CD4-positive, alpha-beta T cell (primary cell): ENCODE measurements around the gene MYOF. TPM values are rescaled to one million over a fixed set of nuclear protein-coding genes. Genes with fewer than 3 reads are reported as not detected.

Experiments
- ATAC-seq: fragments of 200-7000 bp; cut with Tn5 transposase; one replicate; pipeline ENCODE4 v1.10.0; 2022; ENCODE audit warnings: mild to moderate bottlenecking; ENCODE audit not compliant: poor library complexity
- CTCF ChIA-PET: fragments of 350-600 bp; sonication (Branson Sonifier 250); formaldehyde crosslinking; loops from one replicate; lab custom pipeline; 2021; ENCODE audit warnings: antibody characterized with exemption, inconsistent platforms; lab: Charles Lee
- POLR2A ChIA-PET: fragments of 350-600 bp; sonication (Branson Sonifier 250); formaldehyde crosslinking; loops from one replicate; lab custom pipeline; 2021; ENCODE audit warnings: antibody characterized with exemption, inconsistent platforms; lab: Charles Lee
- DNase-seq, 14 experiments: peaks; one replicate each; pipeline ENCODE4 v3.0.0-alpha.2; 2013 to 2020; ENCODE audit warnings: mixed read lengths in 2 of 14
- H3K27ac ChIP-seq, 2 donors: one replicate each; pipeline versions ENCODE4 v1.5.1 to v1.7.0; 2013; ENCODE audit warnings: low read length in 2 of 2, low read depth in 1 of 2, mild to moderate bottlenecking in 1 of 2
- H3K27me3 ChIP-seq, 2 experiments: 1 replicate in 1 of 2; 2 replicates in 1 of 2; pipeline versions ENCODE4 v1.6.1 to v1.7.0; 2013; ENCODE audit warnings: low read length in 2 of 2, control low read depth in 1 of 2, mild to moderate bottlenecking in 1 of 2, moderate library complexity in 1 of 2; ENCODE audit not compliant: insufficient read depth in 2 of 2, control insufficient read depth in 1 of 2
- H3K36me3 ChIP-seq: one replicate; pipeline ENCODE4 v1.6.1; 2013; ENCODE audit warnings: low read length, control low read depth; ENCODE audit not compliant: insufficient read depth
- H3K4me1 ChIP-seq: one replicate; pipeline ENCODE4 v1.6.1; 2013; ENCODE audit warnings: low read length, control low read depth; ENCODE audit not compliant: insufficient read depth
- H3K4me3 ChIP-seq: one replicate; pipeline ENCODE4 v1.5.1; 2013; ENCODE audit warnings: mild to moderate bottlenecking, low read length, moderate library complexity
- H3K9me3 ChIP-seq, 2 experiments: 1 replicate in 1 of 2; 2 replicates in 1 of 2; pipeline versions ENCODE4 v1.6.1 to v1.7.0; 2013; ENCODE audit warnings: low read length in 2 of 2, mild to moderate bottlenecking in 2 of 2, control low read depth in 1 of 2, moderate library complexity in 1 of 2; ENCODE audit not compliant: control insufficient read depth in 1 of 2, insufficient read depth in 1 of 2
- H3K27ac Mint-ChIP-seq: one replicate; pipeline ENCODE4 v1.8.0; 2020; ENCODE audit warnings: mixed read lengths
- H3K27me3 Mint-ChIP-seq: one replicate; pipeline ENCODE4 v1.8.0; 2021; ENCODE audit warnings: mixed read lengths
- H3K36me3 Mint-ChIP-seq: one replicate; pipeline ENCODE4 v1.8.0; 2021; ENCODE audit warnings: low read depth, mixed read lengths
- H3K4me1 Mint-ChIP-seq: one replicate; pipeline ENCODE4 v1.8.0; 2021; ENCODE audit warnings: low read depth, mixed read lengths
- H3K4me3 Mint-ChIP-seq: one replicate; pipeline ENCODE4 v1.8.0; 2020; ENCODE audit warnings: mild to moderate bottlenecking, mixed read lengths
- H3K9me3 Mint-ChIP-seq: one replicate; pipeline ENCODE4 v1.8.0; 2020; ENCODE audit warnings: mixed read lengths
- intact Hi-C, 2 experiments: fragments of 100-400 bp; cut with DNase I in 1 of 2; cut with micrococcal nuclease in 1 of 2; formaldehyde crosslinking; loops; one replicate each; pipeline versions ENCODE4 v1.15.1 to v1.9.0; 2023 to 2025; cut with DNase I, micrococcal nuclease
- total RNA-seq, 174 experiments: library from RNA in 2 of 174; stranded (reverse) in 2 of 174; gene quantifications; one replicate each; pipeline ENCODE4 v1.2.3 and lab custom pipeline; 2021 to 2026
- TF ChIP-seq, protein P1 (sequence below): fragments of 200-600 bp; IDR thresholded peaks from one replicate; pipeline ENCODE4 v1.8.0; 2022; ENCODE audit warnings: antibody characterized with exemption, mild to moderate bottlenecking

MYOF gene
- total RNA-seq, 2 experiments from 2014 or later: 0.14 to 0.27 TPM

DNA sequence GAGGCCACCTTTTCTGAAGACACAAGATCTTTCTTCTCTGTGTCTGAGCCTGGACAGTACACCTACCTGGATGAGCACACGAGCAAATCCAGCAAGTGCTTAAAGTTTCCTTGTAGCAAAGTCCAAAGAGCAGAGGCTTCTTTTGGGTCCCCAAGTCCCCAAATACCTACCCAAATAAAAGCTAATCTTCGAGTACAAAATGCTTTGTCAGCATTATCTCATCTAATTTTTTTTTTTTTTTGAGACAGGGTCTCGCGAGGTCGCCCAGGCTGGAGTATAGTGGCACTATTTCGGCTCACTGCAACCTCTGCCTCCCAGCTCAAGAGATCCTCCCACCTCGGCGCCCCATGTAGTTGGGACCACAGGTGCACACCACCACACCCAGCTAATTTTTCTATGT is 24.6 kb downstream of the MYOF start:
- Mint-ChIP-seq H3K36me3 (no peaks in the 10 kb centered on the region), H3K27ac (no peak overlapping the region), H3K9me3 (no peaks in the 10 kb centered on the region), H3K4me3 (no peak overlapping the region), H3K4me1 (no peaks in the 10 kb centered on the region), H3K27me3 (no peaks in the 10 kb centered on the region)
- ChIA-PET POLR2A (no interaction called here), CTCF (interaction anchor here (1.5 kb wide), 1 partner anchor 100 kb away, joined by 3 read pairs; no protein-coding TSS in a partner anchor)
- no peaks in the 10 kb centered on the region for H3K4me1 ChIP-seq
- intact Hi-C loops: no loop called here
- no peak overlapping the region for H3K27ac ChIP-seq
- DNase-seq (no peak), ATAC-seq (no peak)
- H3K36me3 ChIP-seq: no peaks in the 10 kb centered on the region
- H3K4me3 ChIP-seq: no peak overlapping the region
- TF ChIP-seq, protein P1, sequence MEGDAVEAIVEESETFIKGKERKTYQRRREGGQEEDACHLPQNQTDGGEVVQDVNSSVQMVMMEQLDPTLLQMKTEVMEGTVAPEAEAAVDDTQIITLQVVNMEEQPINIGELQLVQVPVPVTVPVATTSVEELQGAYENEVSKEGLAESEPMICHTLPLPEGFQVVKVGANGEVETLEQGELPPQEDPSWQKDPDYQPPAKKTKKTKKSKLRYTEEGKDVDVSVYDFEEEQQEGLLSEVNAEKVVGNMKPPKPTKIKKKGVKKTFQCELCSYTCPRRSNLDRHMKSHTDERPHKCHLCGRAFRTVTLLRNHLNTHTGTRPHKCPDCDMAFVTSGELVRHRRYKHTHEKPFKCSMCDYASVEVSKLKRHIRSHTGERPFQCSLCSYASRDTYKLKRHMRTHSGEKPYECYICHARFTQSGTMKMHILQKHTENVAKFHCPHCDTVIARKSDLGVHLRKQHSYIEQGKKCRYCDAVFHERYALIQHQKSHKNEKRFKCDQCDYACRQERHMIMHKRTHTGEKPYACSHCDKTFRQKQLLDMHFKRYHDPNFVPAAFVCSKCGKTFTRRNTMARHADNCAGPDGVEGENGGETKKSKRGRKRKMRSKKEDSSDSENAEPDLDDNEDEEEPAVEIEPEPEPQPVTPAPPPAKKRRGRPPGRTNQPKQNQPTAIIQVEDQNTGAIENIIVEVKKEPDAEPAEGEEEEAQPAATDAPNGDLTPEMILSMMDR: no peak
- no peaks in the 10 kb centered on the region for H3K9me3 ChIP-seq
- H3K27me3 ChIP-seq: no peaks in the 10 kb centered on the region

DNA sequence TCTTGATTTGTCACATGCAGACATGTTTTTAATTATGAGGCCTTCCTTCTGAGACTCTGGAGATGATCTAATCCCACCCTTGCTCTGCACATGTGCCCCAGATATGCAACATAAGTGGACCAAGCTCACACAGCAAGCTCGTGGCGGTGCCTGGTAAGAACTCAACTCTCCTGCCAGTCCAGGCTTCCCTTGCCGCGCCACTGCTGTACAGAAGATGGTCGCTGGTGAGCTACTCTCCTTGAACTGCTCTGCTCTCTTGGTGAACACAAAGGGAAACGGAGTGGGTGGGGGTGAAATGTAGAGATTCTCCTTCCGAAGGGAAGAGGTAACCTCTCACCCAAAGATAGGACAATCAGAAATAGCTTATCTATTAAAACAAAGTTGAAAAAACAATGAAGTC is 25.7 kb downstream of the MYOF start:
- Mint-ChIP-seq H3K4me3 (no peak overlapping the region), H3K4me1 (peaks cover 8% of the 10 kb centered on the region), H3K36me3 (no peaks in the 10 kb centered on the region), H3K27me3 (no peaks in the 10 kb centered on the region), H3K27ac (no peak overlapping the region), H3K9me3 (no peaks in the 10 kb centered on the region)
- Histone ChIP-seq H3K27me3 (no peaks in the 10 kb centered on the region), H3K27ac (no peak overlapping the region), H3K36me3 (no peaks in the 10 kb centered on the region), H3K9me3 (no peaks in the 10 kb centered on the region), H3K4me3 (no peak overlapping the region), H3K4me1 (peaks cover 3% of the 10 kb centered on the region)
- ChIA-PET POLR2A (no interaction called here), CTCF (interaction anchor here (1.5 kb wide), 1 partner anchor 99 kb away, joined by 3 read pairs; no protein-coding TSS in a partner anchor)
- DNase-seq (no peak), ATAC-seq (no peak)
- intact Hi-C loops: no loop called here
- TF ChIP-seq, protein P1: no peak

DNA sequence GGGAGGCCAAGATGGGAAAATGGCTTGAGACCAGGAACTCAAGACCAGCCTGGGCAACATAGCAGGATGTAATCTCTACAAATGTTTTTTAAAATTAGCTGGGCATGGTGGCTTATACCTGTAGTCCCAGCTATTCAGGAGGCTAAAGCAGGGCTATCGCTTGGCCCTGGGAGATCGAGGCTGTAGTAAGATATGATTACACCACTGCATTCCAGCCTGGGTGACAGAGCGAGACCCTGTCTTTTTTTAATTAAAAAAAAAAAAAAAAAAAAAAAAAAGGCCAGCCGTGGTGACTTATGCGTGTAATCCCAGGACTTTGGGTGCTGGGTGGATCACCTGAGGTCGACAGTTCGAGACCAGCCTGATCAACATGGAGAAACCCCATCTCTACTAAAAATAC is 27.4 kb downstream of the MYOF start:
- no peak overlapping the region for H3K27ac ChIP-seq
- Mint-ChIP-seq H3K27me3 (no peaks in the 10 kb centered on the region), H3K4me1 (peaks cover 12% of the 10 kb centered on the region), H3K36me3 (no peaks in the 10 kb centered on the region), H3K27ac (no peak overlapping the region), H3K4me3 (no peak overlapping the region), H3K9me3 (no peaks in the 10 kb centered on the region)
- CTCF ChIA-PET: no interaction called here
- ATAC-seq (no peak), DNase-seq (no peak)
- no peaks in the 10 kb centered on the region for H3K36me3 ChIP-seq
- POLR2A ChIA-PET: no interaction called here
- intact Hi-C loops: no loop called here
- H3K4me3 ChIP-seq: no peak overlapping the region
- H3K9me3 ChIP-seq: no peaks in the 10 kb centered on the region
- TF ChIP-seq, protein P1: no peak
- peaks cover 3% of the 10 kb centered on the region for H3K4me1 ChIP-seq
- no peaks in the 10 kb centered on the region for H3K27me3 ChIP-seq
